ENCODE measurements around the gene KCNIP2. TPM values are rescaled to one million over a fixed set of nuclear protein-coding genes. Genes with fewer than 3 reads are reported as not detected.
A peak's percentile ranks its signal among the peaks of the same experiment; 100 is the strongest.

Gene KCNIP2
- total RNA-seq, 2 donors from 2014 or later = 192 to 653 TPM

GRCh38 chr10:101886521-101887312, 43.1 kb upstream of the KCNIP2 start:
- peak overlapping the region; percentile 60 to 77 for H3K27ac ChIP-seq
- peaks cover 0 to 43% of the 10 kb centered on the region in 2 donors for H3K4me1 ChIP-seq
- H3K27me3 ChIP-seq = no peaks in the 10 kb centered on the region

GRCh38 chr10:101881036-101881774, 37.6 kb upstream of the KCNIP2 start:
- H3K27ac ChIP-seq = peak overlapping the region in 1 of 2 donors; percentile 18

More at GRCh38 chr10:101886521-101887312, 43.1 kb upstream of the KCNIP2 start:
- no peaks in the 10 kb centered on the region for H3K36me3 ChIP-seq
- DNase-seq (ENCODE audit: low spot score) = no peak
- TF ChIP-seq CTCF (IDR thresholded peaks at IDR 0.05) = no peak
- no peak overlapping the region for H3K4me3 ChIP-seq
- H3K9me3 ChIP-seq = no peaks in the 10 kb centered on the region

GRCh38 chr10:101880232-101880573, 36.6 kb upstream of the KCNIP2 start:
- H3K4me1 ChIP-seq = peaks cover 0 to 48% of the 10 kb centered on the region in 2 donors
- TF ChIP-seq CTCF (IDR thresholded peaks at IDR 0.05) = no peak
- no peak overlapping the region for H3K4me3 ChIP-seq
- no peak for DNase-seq (ENCODE audit: low spot score)
- H3K36me3 ChIP-seq = no peaks in the 10 kb centered on the region
- no peaks in the 10 kb centered on the region for H3K9me3 ChIP-seq
- peak overlapping the region in 1 of 2 donors; percentile 28 for H3K27ac ChIP-seq
- H3K27me3 ChIP-seq = no peaks in the 10 kb centered on the region

More at GRCh38 chr10:101881036-101881774, 37.6 kb upstream of the KCNIP2 start:
- DNase-seq (ENCODE audit: low spot score) = no peak
- no peak for TF ChIP-seq CTCF (IDR thresholded peaks at IDR 0.05)
- no peaks in the 10 kb centered on the region for H3K27me3 ChIP-seq
- no peak overlapping the region for H3K4me3 ChIP-seq
- H3K9me3 ChIP-seq = no peaks in the 10 kb centered on the region
- H3K4me1 ChIP-seq = peaks cover 0 to 50% of the 10 kb centered on the region in 2 donors
- no peaks in the 10 kb centered on the region for H3K36me3 ChIP-seq

GRCh38 chr10:101879456-101880231, 36.0 kb upstream of the KCNIP2 start:
- no peaks in the 10 kb centered on the region for H3K27me3 ChIP-seq
- no peaks in the 10 kb centered on the region for H3K36me3 ChIP-seq
- TF ChIP-seq CTCF (IDR thresholded peaks at IDR 0.05) = no peak
- H3K4me1 ChIP-seq = peaks cover 0 to 43% of the 10 kb centered on the region in 2 donors
- peak overlapping the region in 1 of 2 donors; percentile 28 for H3K27ac ChIP-seq
- H3K4me3 ChIP-seq = no peak overlapping the region
- DNase-seq (ENCODE audit: low spot score) = no peak
- H3K9me3 ChIP-seq = no peaks in the 10 kb centered on the region

- H3K9me3 ChIP-seq = no peaks in the 10 kb centered on the region
- DNase-seq (ENCODE audit: low spot score) = no peak
- no peaks in the 10 kb centered on the region for H3K36me3 ChIP-seq
- no peaks in the 10 kb centered on the region for H3K27me3 ChIP-seq
- no peak for TF ChIP-seq CTCF (IDR thresholded peaks at IDR 0.05)
- peaks cover 0 to 41% of the 10 kb centered on the region in 2 donors for H3K4me1 ChIP-seq
- peak overlapping the region in 1 of 2 donors; percentile 21 for H3K27ac ChIP-seq
- H3K4me3 ChIP-seq = no peak overlapping the region
Measured at GRCh38 chr10:101878869-101879268, 35.3 kb upstream of the KCNIP2 start.
